Gastrocnemius medialis (tissue), 4 donors: ENCODE results near the gene SF3A1.

Experiments
- POLR2A ChIP-seq, 2 donors: fragments of 450-650 bp; IDR thresholded peaks; one replicate each; pipeline ENCODE4 v1.6.1; 2017; ENCODE audit warnings: antibody characterized with exemption in 2 of 2, mild to moderate bottlenecking in 2 of 2, moderate library complexity in 2 of 2
- TF ChIP-seq, protein P1 (sequence below), 5 experiments: fragments of 450-650 bp in 3 of 5; fragments of 200-600 bp in 2 of 5; sonication (generic) in 2 of 5; IDR thresholded peaks in 4 of 5; conservative IDR thresholded peaks in 1 of 5; 1 replicate in 4 of 5; 2 replicates in 1 of 5; pipeline ENCODE4 v1.5.1; 2016 to 2019; ENCODE audit warnings: antibody characterized with exemption in 5 of 5, mild to moderate bottlenecking in 3 of 5, moderate library complexity in 3 of 5

DNA sequence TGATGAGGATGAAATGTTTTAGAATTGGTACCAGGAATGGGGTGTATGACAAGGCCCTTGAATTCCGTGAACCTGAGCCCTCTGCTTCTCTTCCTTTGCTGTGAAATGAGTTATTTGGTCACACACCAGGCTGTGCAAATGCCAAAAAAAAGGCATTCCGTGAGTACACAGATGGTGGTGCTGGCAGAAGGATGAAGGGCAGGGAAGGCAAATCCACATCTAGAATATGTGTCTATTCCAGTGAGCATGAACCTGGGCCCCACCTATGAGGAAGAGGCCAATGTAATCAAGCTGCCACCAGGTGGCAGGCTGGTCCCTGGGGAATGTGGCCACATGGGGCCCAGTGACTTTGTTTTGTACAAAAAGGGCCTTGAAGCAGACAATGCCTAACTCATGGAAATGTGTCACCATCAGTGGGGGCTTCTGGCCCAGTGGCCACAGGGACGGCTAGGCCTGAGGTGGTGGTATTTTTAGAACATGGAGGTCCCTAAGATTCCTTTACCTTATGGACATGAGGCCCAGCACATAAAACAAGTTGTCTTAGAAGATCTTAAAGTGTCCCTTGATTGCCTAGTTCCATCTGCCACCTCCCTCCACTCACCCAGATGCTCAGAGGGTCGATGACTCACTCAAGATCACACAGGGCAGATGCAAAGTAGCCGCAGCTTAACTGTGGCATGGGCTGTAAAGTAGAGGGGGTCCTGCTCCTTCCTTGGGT, 34.4 kb upstream of the SF3A1 start:
- TF ChIP-seq, protein P1, sequence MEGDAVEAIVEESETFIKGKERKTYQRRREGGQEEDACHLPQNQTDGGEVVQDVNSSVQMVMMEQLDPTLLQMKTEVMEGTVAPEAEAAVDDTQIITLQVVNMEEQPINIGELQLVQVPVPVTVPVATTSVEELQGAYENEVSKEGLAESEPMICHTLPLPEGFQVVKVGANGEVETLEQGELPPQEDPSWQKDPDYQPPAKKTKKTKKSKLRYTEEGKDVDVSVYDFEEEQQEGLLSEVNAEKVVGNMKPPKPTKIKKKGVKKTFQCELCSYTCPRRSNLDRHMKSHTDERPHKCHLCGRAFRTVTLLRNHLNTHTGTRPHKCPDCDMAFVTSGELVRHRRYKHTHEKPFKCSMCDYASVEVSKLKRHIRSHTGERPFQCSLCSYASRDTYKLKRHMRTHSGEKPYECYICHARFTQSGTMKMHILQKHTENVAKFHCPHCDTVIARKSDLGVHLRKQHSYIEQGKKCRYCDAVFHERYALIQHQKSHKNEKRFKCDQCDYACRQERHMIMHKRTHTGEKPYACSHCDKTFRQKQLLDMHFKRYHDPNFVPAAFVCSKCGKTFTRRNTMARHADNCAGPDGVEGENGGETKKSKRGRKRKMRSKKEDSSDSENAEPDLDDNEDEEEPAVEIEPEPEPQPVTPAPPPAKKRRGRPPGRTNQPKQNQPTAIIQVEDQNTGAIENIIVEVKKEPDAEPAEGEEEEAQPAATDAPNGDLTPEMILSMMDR (IDR thresholded peaks at IDR 0.05 in 4 of 5, conservative IDR thresholded peaks at IDR 0.05 in 1 of 5): peak; percentile 44 to 73 (median 73)
- TF ChIP-seq POLR2A (IDR thresholded peaks at IDR 0.05): no peak
